ENCODE measurements around the gene RTEL1.

DNA sequence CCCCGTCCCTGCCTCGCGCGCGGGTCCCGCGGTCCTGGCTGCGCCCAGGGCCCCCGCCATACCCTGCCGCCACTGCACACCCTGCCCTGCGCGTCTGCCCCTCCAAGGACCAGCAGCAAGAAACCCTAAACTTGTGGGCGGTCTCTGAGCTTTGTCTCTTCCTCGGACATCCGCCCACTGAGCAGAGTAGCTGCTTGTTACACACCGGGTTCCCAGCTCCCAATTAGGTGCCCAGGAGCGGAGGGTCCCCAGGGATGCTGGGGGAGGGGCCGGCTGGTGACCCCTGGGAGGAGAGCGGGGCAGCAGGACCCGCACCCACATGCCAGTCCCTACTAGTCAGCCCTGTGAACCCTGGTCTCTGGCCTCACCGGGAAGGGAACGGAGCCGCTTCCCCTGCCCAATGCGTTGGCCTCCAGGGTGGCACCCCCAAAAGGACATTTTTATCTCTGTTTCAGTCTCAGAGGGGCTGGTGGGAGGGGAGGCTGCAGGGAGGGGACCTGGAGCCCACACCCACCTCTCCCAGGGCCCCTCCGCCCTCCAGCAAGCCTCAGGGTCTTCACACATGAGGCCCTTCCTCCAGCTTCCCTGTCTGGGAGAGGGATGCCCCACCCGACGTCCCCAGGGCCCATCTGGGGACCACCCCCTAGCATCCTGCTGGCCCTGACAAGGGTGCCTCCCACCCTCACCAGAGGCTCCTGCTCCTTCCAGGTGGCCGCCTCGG lies 15.4 kb upstream of the RTEL1 start:
- TF ChIP-seq CTCF (IDR thresholded peaks at IDR 0.05; ENCODE audit: low read depth, low read length, poor library complexity, severe bottlenecking) (no peak), EZH2phosphoT487 (IDR thresholded peaks at IDR 0.05; ENCODE audit: borderline replicate concordance, low read length) (no peak)

All from DOHH2 (cell line).